GM12875 (cell line): ENCODE data around the gene COX6A2.
"Not testable (repeated sequence)": the region's sequence is repeated elsewhere in the genome, so short reads cannot be mapped to it uniquely, and the experiment has no call there.

Source experiments
- H3K4me3 ChIP-seq: one replicate; pipeline ENCODE4 v1.5.1; 2011; ENCODE audit warnings: low read depth, low read length, control low read depth
- TF ChIP-seq, protein P1 (sequence below): IDR thresholded peaks from 2 replicates; pipeline ENCODE4 v1.5.1; 2011; ENCODE audit warnings: low read depth, mild to moderate bottlenecking, control low read depth, inconsistent platforms, low read length, moderate library complexity, borderline replicate concordance; ENCODE audit not compliant: insufficient read depth

Gene COX6A2

DNA sequence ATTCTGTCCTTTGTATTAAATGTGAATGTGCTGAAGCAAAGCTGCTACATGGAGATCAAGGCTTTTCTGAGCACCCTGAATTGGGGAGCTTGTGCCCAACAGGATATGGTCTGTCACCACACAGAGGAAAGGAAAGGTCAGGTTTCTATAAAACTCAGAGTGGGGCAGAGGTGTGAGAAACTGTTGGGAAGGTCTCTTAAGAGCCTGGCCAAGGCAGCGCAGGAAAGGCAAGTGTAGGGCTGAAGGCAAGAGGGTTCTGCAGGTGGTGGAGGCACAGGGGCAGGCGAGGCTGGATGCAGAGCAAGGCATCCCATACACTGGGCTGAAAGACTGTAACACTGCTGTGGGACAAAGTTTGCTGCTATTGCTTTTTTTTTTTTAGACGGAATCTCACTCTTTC, 8.1 kb downstream of the COX6A2 start:
- H3K4me3 ChIP-seq: no peak overlapping the region
- TF ChIP-seq, protein P1, sequence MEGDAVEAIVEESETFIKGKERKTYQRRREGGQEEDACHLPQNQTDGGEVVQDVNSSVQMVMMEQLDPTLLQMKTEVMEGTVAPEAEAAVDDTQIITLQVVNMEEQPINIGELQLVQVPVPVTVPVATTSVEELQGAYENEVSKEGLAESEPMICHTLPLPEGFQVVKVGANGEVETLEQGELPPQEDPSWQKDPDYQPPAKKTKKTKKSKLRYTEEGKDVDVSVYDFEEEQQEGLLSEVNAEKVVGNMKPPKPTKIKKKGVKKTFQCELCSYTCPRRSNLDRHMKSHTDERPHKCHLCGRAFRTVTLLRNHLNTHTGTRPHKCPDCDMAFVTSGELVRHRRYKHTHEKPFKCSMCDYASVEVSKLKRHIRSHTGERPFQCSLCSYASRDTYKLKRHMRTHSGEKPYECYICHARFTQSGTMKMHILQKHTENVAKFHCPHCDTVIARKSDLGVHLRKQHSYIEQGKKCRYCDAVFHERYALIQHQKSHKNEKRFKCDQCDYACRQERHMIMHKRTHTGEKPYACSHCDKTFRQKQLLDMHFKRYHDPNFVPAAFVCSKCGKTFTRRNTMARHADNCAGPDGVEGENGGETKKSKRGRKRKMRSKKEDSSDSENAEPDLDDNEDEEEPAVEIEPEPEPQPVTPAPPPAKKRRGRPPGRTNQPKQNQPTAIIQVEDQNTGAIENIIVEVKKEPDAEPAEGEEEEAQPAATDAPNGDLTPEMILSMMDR: no peak

DNA sequence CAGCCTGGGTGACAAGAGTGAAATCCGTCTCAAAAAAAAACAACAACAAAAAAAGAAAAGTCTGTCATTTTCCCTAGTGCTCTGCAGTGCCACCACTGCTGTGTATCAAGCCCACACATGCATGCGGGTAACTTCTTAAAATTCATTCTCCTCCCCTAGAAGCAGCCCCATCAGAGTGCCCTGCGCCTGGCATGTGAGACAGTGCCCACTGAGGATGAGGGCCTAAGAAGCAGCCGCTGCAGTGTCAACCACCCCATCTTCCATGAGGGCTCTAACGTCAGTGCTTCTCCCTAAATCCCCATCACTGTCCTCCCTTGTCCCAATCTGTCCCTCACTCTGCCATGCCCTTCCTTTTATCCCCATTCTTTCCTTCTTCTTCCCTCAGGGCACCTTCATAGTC, 10.2 kb downstream of the COX6A2 start:
- TF ChIP-seq, protein P1: no peak
- H3K4me3 ChIP-seq: no peak overlapping the region

DNA sequence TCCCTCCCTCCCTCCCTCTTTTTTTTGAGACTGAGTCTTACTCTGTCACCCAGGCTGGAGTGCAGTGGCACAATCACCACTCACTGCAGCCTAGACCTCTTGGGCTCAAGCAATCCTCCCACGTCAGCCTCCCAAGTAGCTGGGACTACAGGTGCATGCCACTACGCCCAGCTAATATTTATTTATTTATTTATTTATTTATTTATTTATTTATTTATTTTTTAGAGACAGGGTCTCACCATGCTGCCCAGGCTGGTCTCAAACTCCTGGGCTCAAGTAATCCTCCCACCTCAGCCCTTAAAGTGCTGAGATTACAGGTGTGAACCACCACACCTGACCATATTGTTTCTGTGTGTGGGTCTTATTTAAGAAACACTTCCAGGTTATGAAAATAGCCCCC, 11.1 kb downstream of the COX6A2 start:
- H3K4me3 ChIP-seq: not testable (repeated sequence)

DNA sequence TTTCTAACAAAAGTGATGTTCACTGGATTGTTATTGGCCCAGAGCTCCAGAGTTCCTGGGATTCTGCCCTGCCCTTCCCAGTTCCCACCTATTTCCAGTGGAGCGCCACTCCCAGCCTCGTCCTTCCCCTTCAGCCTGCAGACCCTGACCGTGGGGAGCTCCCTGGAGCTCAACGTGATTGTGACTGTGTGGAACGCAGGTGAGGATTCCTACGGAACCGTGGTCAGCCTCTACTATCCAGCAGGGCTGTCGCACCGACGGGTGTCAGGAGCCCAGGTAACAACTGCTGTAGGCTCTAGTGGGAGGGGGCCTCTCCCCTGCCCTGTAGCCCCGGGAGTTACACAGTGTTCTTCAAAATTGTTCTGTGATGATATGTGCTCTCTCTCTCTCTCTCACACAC, 11.8 kb downstream of the COX6A2 start:
- TF ChIP-seq, protein P1: no peak
- H3K4me3 ChIP-seq: no peak overlapping the region

DNA sequence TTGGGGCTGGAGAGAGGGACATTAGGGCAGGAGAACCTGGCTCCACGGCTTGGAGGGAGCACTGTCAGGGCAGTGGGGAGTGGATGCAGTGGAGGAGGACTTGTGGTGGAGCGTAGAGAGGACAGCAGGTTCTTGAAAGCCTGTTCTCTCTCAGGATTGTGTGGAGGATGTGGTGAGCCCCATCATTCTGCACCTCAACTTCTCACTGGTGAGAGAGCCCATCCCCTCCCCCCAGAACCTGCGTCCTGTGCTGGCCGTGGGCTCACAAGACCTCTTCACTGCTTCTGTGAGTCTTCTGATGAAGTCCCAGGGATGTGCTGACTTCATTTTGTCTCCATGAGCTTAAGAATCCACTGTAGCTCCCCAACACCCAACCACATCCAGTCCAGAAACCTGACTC, 13.5 kb downstream of the COX6A2 start:
- H3K4me3 ChIP-seq: no peak overlapping the region
- TF ChIP-seq, protein P1: no peak

DNA sequence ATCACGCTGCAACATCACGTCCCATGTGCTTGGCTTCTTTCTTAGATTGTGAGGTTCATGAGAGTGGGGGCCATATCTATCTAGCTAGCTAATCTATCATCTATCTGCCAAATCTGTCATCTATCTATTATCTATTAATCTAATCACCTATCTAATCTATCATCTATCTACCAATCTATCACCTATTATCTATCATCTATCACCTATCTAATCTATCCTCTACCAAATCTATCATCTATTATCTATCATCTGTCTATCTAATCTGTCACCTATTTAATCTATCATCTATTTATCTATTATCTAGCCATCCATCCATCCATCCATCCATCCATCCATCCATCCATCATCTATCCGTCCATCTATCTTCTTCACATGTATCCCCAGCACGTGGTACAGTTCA, 14.2 kb downstream of the COX6A2 start:
- TF ChIP-seq, protein P1: no peak
- no peak overlapping the region for H3K4me3 ChIP-seq

DNA sequence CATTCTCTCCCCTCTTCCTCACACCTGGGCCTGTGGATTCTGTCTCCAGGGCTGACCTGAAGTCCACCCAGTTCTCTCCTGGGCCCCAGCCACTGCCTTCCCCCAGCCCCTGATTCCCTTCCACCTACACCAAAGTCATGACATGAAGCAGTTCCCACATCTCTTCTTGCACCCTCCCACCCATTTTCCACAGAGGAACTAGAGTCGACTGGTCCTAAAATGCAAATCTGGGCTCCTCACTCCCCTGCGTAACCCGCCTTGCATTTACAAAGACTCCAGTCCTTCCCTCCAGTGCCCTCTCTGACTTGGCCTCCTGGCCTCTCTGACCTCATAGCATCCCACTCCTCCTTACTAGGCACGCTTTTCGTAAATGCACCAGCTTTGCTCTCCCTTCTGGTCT, 14.8 kb downstream of the COX6A2 start:
- TF ChIP-seq, protein P1: no peak
- no peak overlapping the region for H3K4me3 ChIP-seq

DNA sequence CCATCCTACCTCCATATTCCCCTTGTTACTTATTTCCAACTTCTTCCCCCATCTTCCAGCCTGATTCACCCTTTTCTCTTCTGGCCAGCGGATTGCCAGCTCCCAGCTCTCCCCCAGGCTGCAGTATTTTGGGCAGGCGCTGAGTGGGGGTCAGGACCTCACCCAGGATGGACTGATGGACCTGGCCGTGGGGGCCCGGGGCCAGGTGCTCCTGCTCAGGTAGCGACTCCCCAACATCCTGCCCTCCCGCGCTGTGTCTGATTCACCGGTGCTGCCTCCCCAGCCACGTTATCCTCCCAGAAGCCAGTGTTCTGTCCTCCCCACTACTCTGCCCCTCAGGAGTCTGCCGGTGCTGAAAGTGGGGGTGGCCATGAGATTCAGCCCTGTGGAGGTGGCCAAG, 15.4 kb downstream of the COX6A2 start:
- TF ChIP-seq, protein P1: no peak

More for the DNA sequence above, 15.4 kb downstream of the COX6A2 start:
- H3K4me3 ChIP-seq: no peak overlapping the region
